ENCODE data around the gene ZFAND4.
"Not testable (repeated sequence)": the region's sequence is repeated elsewhere in the genome, so short reads cannot be mapped to it uniquely, and the experiment has no call there.

Gene ZFAND4

GRCh38 chr10:45640941-45641340, 31.6 kb downstream of the ZFAND4 start:
- no peak for DNase-seq (ENCODE audit: low read depth, low spot score)

GRCh38 chr10:45640049-45640448, 32.5 kb downstream of the ZFAND4 start:
- no peak for DNase-seq (ENCODE audit: low read depth, low spot score)

- no peak for DNase-seq (ENCODE audit: low read depth, low spot score)
Measured at GRCh38 chr10:45627412-45628048, 45.0 kb downstream of the ZFAND4 start.

- DNase-seq (ENCODE audit: low read depth, low spot score), result no peak
Measured at GRCh38 chr10:45625879-45626278, 46.7 kb downstream of the ZFAND4 start.

- DNase-seq (ENCODE audit: low read depth, low spot score), result no peak
Measured at GRCh38 chr10:45624724-45625123, 47.8 kb downstream of the ZFAND4 start.

GRCh38 chr10:45614869-45615268, 57.7 kb downstream of the ZFAND4 start:
- no peak for DNase-seq (ENCODE audit: low read depth, low spot score)

- no peak for DNase-seq (ENCODE audit: low read depth, low spot score)
Measured at GRCh38 chr10:45612741-45613140, 59.8 kb downstream of the ZFAND4 start.

GRCh38 chr10:45608052-45608451, 64.5 kb downstream of the ZFAND4 start:
- no peak for DNase-seq (ENCODE audit: low read depth, low spot score)

- no peak for DNase-seq (ENCODE audit: low read depth, low spot score)
Measured at GRCh38 chr10:45607276-45607675, 65.3 kb downstream of the ZFAND4 start.

- DNase-seq (ENCODE audit: low read depth, low spot score), result no peak
Measured at GRCh38 chr10:45602836-45603235, 69.7 kb downstream of the ZFAND4 start.

- DNase-seq (ENCODE audit: low read depth, low spot score), result no peak
Measured at GRCh38 chr10:45602082-45602730, 70.4 kb downstream of the ZFAND4 start.

GRCh38 chr10:45601254-45601930, 71.2 kb downstream of the ZFAND4 start:
- DNase-seq (ENCODE audit: low read depth, low spot score), result not testable (repeated sequence)

GRCh38 chr10:45600337-45601253, 72.0 kb downstream of the ZFAND4 start:
- not testable (repeated sequence) for DNase-seq (ENCODE audit: low read depth, low spot score)

- DNase-seq (ENCODE audit: low read depth, low spot score), result no peak
Measured at GRCh38 chr10:45599646-45600045, 72.9 kb downstream of the ZFAND4 start.

GRCh38 chr10:45599021-45599603, 73.5 kb downstream of the ZFAND4 start:
- DNase-seq (ENCODE audit: low read depth, low spot score), result no peak

GRCh38 chr10:45596526-45596925, 76.0 kb downstream of the ZFAND4 start:
- no peak for DNase-seq (ENCODE audit: low read depth, low spot score)

- DNase-seq (ENCODE audit: low read depth, low spot score), result peak; percentile 79
Measured at GRCh38 chr10:45594276-45595157, 78.1 kb downstream of the ZFAND4 start.

GRCh38 chr10:45593938-45594275, 78.7 kb downstream of the ZFAND4 start:
- no peak for DNase-seq (ENCODE audit: low read depth, low spot score)

- DNase-seq (ENCODE audit: low read depth, low spot score), result no peak
Measured at GRCh38 chr10:45592926-45593325, 79.6 kb downstream of the ZFAND4 start.

GRCh38 chr10:45592432-45592831, 80.1 kb downstream of the ZFAND4 start:
- no peak for DNase-seq (ENCODE audit: low read depth, low spot score)

GRCh38 chr10:45591280-45591679, 81.3 kb downstream of the ZFAND4 start:
- DNase-seq (ENCODE audit: low read depth, low spot score), result no peak

Data from smooth muscle cell of the brain vasculature (primary cell).